ENCODE results near the gene HEPH. TPM values are rescaled to one million over a fixed set of nuclear protein-coding genes. Genes with fewer than 3 reads are reported as not detected.

Gene HEPH
- total and polyA plus RNA-seq, 12 donors = 3.8 to 48.5 (median 26.8) TPM

DNA sequence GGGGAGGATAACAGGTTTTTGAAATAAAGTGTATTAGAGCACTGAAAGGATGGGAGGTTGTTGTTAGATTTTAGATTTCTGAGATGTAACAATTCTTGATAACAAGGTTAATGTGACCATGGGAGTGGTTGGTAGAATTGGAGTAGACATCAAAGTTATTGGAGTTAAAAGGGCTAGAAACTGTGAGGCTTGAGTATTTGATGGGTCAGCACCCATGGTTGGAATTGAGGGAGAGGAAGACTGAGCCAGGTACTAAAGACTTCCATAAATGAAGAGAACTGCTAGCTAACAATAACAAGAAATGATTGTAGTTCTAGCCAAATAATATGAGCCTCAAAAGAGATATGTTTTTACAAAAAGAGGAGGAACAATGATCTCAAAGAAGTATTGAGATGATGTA is 98.8 kb downstream of the HEPH start:
- intact Hi-C loops (cut with DNase I) = no loop called here
- Histone ChIP-seq H3K9me3 (no peaks in the 10 kb centered on the region), H3K4me3 (no peak overlapping the region), H3K36me3 (peaks cover 0 to 16% (median 0%) of the 10 kb centered on the region in 9 donors), H3K27me3 (peaks cover 0 to 23% (median 0%) of the 10 kb centered on the region in 7 donors), H3K4me1 (no peaks in the 10 kb centered on the region), H3K27ac (no peak overlapping the region)
- TF ChIP-seq, protein P1, sequence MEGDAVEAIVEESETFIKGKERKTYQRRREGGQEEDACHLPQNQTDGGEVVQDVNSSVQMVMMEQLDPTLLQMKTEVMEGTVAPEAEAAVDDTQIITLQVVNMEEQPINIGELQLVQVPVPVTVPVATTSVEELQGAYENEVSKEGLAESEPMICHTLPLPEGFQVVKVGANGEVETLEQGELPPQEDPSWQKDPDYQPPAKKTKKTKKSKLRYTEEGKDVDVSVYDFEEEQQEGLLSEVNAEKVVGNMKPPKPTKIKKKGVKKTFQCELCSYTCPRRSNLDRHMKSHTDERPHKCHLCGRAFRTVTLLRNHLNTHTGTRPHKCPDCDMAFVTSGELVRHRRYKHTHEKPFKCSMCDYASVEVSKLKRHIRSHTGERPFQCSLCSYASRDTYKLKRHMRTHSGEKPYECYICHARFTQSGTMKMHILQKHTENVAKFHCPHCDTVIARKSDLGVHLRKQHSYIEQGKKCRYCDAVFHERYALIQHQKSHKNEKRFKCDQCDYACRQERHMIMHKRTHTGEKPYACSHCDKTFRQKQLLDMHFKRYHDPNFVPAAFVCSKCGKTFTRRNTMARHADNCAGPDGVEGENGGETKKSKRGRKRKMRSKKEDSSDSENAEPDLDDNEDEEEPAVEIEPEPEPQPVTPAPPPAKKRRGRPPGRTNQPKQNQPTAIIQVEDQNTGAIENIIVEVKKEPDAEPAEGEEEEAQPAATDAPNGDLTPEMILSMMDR (IDR thresholded peaks at IDR 0.05) = no peak
- ATAC-seq = no peak
- no peak for DNase-seq

Other genes with a start within 250 kb of the HEPH start
- gene VSIG4, start 124.2 kb upstream of the HEPH start, total RNA-seq = 100 to 1,000 TPM in 1 of 10 donors, 10 to 100 TPM in 4, 1 to 10 TPM in 5; 2.9 to 106 (median 9.0) TPM
- gene VSIG4, start 124.2 kb upstream of the HEPH start, polyA plus RNA-seq = 10 to 100 TPM; 17.5 to 32.0 TPM

Data from heart right ventricle (tissue), 16 donors.